GM13977 (cell line): ENCODE measurements around the gene CST3.

Experiments used
- DNase-seq: peaks from one replicate; pipeline ENCODE4 v3.0.0; 2012; ENCODE audit warnings: low spot score
- in situ Hi-C: fragments of 300-500 bp; cut with MboI; formaldehyde crosslinking; loops from one replicate; pipeline ENCODE4 v1.12.0; 2022; ENCODE audit warnings: low sequenced_read_pairs, low pct_unique_long_range_greater_than_20kb, mixed read lengths, inconsistent platforms; ENCODE audit not compliant: unreplicated experiment
- TF ChIP-seq, protein P1 (sequence below): IDR thresholded peaks from 2 replicates; pipeline ENCODE4 v1.5.1; 2012; ENCODE audit warnings: mild to moderate bottlenecking, control low read depth; ENCODE audit not compliant: insufficient read depth; ENCODE audit errors: extremely low read depth, missing control alignments

CST3 gene

DNA sequence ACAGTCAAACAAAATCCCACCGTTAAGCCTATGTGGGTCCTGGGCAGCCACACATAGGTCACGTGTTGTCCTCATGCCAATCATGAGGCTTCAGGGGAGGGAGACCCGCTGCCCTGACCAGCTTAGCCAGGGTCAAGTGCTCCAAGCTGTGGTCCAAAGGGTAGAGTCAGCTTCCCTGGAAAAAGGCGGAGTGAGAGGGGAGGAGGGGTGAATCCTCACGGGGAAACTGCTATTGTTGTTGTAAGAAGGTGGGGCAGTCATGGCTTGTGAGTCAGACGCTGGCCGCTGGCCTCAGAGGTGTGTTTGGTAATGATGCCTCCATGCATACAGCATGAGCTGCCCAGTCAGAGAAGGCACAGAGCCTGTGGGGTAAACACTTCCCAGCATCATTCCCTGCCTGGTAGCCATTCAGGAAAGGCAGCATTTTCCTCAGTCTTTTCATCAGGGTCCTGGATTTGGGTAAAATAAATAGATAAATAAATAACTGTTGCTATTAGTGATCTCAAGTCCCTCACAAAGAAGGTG, 8.7 kb downstream of the CST3 start:
- TF ChIP-seq, protein P1, sequence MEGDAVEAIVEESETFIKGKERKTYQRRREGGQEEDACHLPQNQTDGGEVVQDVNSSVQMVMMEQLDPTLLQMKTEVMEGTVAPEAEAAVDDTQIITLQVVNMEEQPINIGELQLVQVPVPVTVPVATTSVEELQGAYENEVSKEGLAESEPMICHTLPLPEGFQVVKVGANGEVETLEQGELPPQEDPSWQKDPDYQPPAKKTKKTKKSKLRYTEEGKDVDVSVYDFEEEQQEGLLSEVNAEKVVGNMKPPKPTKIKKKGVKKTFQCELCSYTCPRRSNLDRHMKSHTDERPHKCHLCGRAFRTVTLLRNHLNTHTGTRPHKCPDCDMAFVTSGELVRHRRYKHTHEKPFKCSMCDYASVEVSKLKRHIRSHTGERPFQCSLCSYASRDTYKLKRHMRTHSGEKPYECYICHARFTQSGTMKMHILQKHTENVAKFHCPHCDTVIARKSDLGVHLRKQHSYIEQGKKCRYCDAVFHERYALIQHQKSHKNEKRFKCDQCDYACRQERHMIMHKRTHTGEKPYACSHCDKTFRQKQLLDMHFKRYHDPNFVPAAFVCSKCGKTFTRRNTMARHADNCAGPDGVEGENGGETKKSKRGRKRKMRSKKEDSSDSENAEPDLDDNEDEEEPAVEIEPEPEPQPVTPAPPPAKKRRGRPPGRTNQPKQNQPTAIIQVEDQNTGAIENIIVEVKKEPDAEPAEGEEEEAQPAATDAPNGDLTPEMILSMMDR = no peak
- in situ Hi-C loops = no loop called here
- no peak for DNase-seq

DNA sequence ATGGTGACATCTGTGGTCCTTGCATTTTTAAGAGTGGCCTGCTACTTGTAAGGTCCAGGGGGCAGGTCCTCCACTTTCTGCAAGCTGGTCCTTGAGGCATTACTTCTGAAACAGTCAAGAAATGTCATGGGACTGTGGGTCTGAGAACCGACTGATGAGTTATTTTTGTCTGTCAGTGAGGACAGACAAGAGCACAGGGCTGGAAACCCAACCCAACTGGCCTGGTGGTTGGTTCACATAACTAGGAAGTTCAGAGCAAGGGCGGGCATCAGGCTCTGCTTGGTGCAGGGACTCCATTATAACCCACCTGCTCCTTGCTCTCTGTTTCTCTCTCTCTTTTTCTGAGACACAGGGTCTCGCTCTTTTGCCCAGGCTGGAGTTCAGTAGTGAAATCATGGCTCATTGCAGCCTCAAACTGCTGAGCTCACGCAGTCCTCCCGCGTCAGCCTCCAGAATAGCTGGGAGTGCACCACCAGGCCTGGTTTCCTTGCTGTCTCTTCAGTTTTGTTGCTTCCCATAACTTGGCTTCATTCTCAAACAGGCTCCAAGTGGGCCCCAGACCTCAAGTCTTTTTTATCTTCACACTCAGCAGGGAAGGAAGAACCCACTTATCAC, 9.2 kb downstream of the CST3 start:
- in situ Hi-C loops = no loop called here
- DNase-seq = no peak
- TF ChIP-seq, protein P1 = no peak

DNA sequence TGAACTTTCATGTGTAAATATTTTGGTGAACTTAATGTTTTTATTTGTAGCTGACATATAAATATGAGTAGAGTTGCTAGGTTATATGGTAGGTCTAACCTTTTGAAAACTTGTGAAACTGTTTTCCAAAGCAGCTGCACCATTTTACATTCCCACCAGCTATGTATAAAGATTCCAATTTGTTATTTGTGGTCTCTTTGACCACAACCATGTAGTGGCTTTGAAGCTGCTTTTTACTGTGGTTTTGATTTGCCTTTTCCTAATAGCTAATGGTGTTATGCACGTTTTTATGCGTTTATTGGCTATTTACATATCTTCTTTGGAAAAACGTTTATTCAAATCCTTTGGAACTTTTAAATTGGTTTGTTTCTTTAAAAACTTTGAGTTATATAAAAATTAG, 10.3 kb downstream of the CST3 start:
- DNase-seq = no peak
- TF ChIP-seq, protein P1 = no peak
- in situ Hi-C loops = no loop called here

DNA sequence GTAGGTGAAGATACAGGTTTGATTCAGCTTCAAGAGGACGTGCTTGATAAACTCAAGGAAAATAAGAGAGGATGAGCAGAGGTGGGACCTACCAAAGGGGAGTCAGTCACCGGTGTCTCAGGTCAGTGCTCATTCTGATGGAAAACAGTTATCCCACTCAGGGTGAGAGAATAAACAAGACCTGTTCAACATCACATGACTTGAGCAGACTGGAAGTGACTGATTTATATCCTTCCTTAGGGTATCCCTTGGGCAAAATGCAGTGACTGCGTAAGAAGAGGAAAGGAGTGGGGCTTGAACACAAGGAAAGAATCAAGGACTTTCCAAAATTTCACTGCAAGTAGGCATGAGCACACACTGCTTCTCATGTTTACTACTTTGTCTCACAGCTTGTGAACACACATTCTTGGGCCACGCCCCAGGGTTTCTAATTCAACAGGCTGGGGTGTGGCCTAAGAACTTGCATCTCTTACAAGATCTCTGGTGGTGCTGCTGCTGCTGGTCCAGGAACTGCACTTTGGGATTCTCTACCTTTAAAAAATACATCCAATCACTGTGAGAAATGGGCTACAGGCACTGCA, 11.6 kb downstream of the CST3 start:
- in situ Hi-C loops = no loop called here
- TF ChIP-seq, protein P1 = no peak

DNA sequence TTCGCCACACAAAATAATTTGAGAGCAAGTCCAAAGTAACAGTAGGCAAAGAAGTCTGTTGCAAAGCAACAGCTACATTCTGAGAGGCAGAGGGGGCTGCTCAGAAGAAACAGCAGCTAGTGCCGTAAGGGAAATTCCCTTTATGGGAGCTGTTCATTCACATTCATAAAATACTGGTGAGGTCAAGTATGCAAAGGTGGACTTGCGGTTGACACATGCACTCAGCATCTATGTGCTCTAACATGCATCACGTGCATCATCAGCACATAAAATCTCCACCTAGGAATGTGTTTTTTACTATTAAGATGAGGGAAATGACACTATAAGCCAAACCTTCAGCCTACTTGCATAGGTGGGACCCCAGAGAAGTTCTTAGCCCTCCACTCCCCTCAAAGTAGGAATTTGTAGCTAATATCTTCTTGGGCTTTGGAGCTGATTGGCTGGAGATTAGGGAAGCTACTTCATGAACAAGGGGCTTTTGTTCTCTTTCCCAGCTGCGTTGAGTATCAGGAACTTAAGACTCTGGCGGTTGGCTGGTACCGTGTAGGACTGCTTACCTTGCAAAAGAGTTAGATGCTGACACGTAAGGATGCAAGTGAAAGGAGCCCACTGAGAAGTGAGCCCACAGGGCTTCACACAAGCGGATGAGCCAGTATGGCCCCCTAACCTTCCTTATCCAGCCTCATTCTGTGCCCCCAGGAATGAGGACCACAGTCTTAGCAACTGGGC, 12.4 kb downstream of the CST3 start:
- TF ChIP-seq, protein P1 = no peak
- no peak for DNase-seq
- in situ Hi-C loops = no loop called here

More for the DNA sequence above, 11.6 kb downstream of the CST3 start:
- DNase-seq = no peak

DNA sequence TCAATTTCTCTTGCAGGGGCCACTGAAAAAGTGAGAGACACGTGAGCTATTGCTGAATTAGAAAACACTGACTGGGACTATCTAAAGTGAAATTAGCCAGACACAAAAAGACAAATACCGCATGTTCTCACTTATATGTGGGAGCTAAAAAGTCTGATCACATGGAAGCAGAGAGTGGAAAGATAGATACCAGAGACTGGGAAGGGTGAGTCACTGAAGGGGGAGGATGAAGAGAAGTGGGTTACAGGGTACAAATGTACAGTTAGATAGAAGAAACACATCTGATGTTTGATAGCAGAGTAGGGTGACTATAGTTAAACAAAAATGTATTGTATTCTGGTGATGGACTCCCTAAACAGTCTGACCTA, 13.4 kb downstream of the CST3 start:
- in situ Hi-C loops = no loop called here
- DNase-seq = no peak
- TF ChIP-seq, protein P1 = no peak
